Measurements from ENCODE around the gene LRWD1. TPM values are rescaled to one million over a fixed set of nuclear protein-coding genes. Genes with fewer than 3 reads are reported as not detected.
A peak's percentile ranks its signal among the peaks of the same experiment; 100 is the strongest.
"Not testable (repeated sequence)": the region's sequence is repeated elsewhere in the genome, so short reads cannot be mapped to it uniquely, and the experiment has no call there.

The LRWD1 gene
- total RNA-seq, 1 experiment from 2014 or later, result 39.6 TPM

GRCh38 chr7:102454468-102454867, 10.3 kb upstream of the LRWD1 start (continued):
- TF ChIP-seq ZNF532 (CRISPR knock-in tag; IDR thresholded peaks at IDR 0.05; ENCODE audit: borderline replicate concordance) (no peak), FOXK1 (CRISPR knock-in tag; IDR thresholded peaks at IDR 0.05) (no peak), PREB (CRISPR knock-in tag; IDR thresholded peaks at IDR 0.05; ENCODE audit: borderline replicate concordance) (no peak), GTF2I (CRISPR knock-in tag; conservative IDR thresholded peaks at IDR 0.05) (no peak), ZNF219 (CRISPR knock-in tag; IDR thresholded peaks at IDR 0.05; ENCODE audit: borderline replicate concordance) (no peak), SMAD4 (CRISPR knock-in tag; IDR thresholded peaks at IDR 0.05) (no peak), SOX15 (CRISPR knock-in tag; IDR thresholded peaks at IDR 0.05) (no peak), FOXP1 (CRISPR knock-in tag; IDR thresholded peaks at IDR 0.05; ENCODE audit: borderline replicate concordance) (no peak), OVOL2 (CRISPR knock-in tag; IDR thresholded peaks at IDR 0.05; ENCODE audit: borderline replicate concordance) (no peak)

GRCh38 chr7:102454932-102455331, 9.9 kb upstream of the LRWD1 start:
- H3K4me3 Mint-ChIP-seq; H3K9me3 Mint-ChIP-seq; H3K4me1 Mint-ChIP-seq; H3K27ac Mint-ChIP-seq; DNase-seq (ENCODE audit: low spot score); ATAC-seq; H3K27me3 Mint-ChIP-seq (ENCODE audit: low read depth); POLR2A ChIA-PET: not testable (repeated sequence)
- peak; percentile 90 for TF ChIP-seq ZNF121 (CRISPR knock-in tag; IDR thresholded peaks at IDR 0.05)
- CTCF ChIA-PET, result interaction anchor here (0.7 to 2.1 kb wide), 4 partner anchors 11 to 50 kb away, joined by 3 to 8 read pairs (median 4); no protein-coding TSS in a partner anchor
- H3K36me3 Mint-ChIP-seq, result peaks cover 19% of the 10 kb centered on the region

- CTCF ChIA-PET, result interaction anchor here (1.0 to 2.2 kb wide), 3 partner anchors 12 to 51 kb away, joined by 3 to 11 read pairs (median 8); no protein-coding TSS in a partner anchor
- Mint-ChIP-seq H3K27me3 (ENCODE audit: low read depth) (no peaks in the 10 kb centered on the region), H3K36me3 (peaks cover 19% of the 10 kb centered on the region), H3K9me3 (no peaks in the 10 kb centered on the region), H3K4me1 (peaks cover 9% of the 10 kb centered on the region), H3K27ac (no peak overlapping the region), H3K4me3 (no peak overlapping the region)
- POLR2A ChIA-PET, result no interaction called here
- ATAC-seq (no peak), DNase-seq (ENCODE audit: low spot score) (no peak)
- TF ChIP-seq, protein P1, sequence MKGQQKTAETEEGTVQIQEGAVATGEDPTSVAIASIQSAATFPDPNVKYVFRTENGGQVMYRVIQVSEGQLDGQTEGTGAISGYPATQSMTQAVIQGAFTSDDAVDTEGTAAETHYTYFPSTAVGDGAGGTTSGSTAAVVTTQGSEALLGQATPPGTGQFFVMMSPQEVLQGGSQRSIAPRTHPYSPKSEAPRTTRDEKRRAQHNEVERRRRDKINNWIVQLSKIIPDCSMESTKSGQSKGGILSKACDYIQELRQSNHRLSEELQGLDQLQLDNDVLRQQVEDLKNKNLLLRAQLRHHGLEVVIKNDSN (CRISPR knock-in tag; IDR thresholded peaks at IDR 0.05), result no peak
- TF ChIP-seq, protein P2, sequence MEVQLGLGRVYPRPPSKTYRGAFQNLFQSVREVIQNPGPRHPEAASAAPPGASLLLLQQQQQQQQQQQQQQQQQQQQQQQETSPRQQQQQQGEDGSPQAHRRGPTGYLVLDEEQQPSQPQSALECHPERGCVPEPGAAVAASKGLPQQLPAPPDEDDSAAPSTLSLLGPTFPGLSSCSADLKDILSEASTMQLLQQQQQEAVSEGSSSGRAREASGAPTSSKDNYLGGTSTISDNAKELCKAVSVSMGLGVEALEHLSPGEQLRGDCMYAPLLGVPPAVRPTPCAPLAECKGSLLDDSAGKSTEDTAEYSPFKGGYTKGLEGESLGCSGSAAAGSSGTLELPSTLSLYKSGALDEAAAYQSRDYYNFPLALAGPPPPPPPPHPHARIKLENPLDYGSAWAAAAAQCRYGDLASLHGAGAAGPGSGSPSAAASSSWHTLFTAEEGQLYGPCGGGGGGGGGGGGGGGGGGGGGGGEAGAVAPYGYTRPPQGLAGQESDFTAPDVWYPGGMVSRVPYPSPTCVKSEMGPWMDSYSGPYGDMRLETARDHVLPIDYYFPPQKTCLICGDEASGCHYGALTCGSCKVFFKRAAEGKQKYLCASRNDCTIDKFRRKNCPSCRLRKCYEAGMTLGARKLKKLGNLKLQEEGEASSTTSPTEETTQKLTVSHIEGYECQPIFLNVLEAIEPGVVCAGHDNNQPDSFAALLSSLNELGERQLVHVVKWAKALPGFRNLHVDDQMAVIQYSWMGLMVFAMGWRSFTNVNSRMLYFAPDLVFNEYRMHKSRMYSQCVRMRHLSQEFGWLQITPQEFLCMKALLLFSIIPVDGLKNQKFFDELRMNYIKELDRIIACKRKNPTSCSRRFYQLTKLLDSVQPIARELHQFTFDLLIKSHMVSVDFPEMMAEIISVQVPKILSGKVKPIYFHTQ (CRISPR knock-in tag; IDR thresholded peaks at IDR 0.05), result no peak
- no peak for TF ChIP-seq ZNF532 (CRISPR knock-in tag; IDR thresholded peaks at IDR 0.05; ENCODE audit: borderline replicate concordance)
- TF ChIP-seq, protein P3, sequence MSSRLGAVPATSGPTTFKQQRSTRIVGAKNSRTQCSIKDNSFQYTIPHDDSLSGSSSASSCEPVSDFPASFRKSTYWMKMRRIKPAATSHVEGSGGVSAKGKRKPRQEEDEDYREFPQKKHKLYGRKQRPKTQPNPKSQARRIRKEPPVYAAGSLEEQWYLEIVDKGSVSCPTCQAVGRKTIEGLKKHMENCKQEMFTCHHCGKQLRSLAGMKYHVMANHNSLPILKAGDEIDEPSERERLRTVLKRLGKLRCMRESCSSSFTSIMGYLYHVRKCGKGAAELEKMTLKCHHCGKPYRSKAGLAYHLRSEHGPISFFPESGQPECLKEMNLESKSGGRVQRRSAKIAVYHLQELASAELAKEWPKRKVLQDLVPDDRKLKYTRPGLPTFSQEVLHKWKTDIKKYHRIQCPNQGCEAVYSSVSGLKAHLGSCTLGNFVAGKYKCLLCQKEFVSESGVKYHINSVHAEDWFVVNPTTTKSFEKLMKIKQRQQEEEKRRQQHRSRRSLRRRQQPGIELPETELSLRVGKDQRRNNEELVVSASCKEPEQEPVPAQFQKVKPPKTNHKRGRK (CRISPR knock-in tag; IDR thresholded peaks at IDR 0.05; ENCODE audit: borderline replicate concordance), result no peak
- TF ChIP-seq NFATC4 (CRISPR knock-in tag; IDR thresholded peaks at IDR 0.05), result no peak
- no peak for TF ChIP-seq JUN (CRISPR knock-in tag; IDR thresholded peaks at IDR 0.05)
- TF ChIP-seq, protein P4, sequence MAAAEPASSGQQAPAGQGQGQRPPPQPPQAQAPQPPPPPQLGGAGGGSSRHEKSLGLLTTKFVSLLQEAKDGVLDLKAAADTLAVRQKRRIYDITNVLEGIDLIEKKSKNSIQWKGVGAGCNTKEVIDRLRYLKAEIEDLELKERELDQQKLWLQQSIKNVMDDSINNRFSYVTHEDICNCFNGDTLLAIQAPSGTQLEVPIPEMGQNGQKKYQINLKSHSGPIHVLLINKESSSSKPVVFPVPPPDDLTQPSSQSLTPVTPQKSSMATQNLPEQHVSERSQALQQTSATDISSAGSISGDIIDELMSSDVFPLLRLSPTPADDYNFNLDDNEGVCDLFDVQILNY (CRISPR knock-in tag; IDR thresholded peaks at IDR 0.05), result no peak
These were observed 9.2 kb upstream of the LRWD1 start for GRCh38 chr7:102455596-102455995.

All from WTC11 (cell line).